K562 (cell line): ENCODE data around the gene TMEM143. TPM values are rescaled to one million over a fixed set of nuclear protein-coding genes. Genes with fewer than 3 reads are reported as not detected.
A peak's percentile ranks its signal among the peaks of the same experiment; 100 is the strongest.

Experiments
- ARID2 ChIP-seq: fragments of 450-650 bp; IDR thresholded peaks from 2 replicates; pipeline ENCODE4 v1.6.1; 2017; ENCODE audit warnings: antibody characterized with exemption, mild to moderate bottlenecking
- ELF4 ChIP-seq: fragments of 450-650 bp; formaldehyde crosslinking; IDR thresholded peaks from 2 replicates; pipeline ENCODE4 v1.4.0; 2022; ENCODE audit warnings: missing genetic modification characterization
- SLC30A9 ChIP-seq: fragments of 250-450 bp; sonication (Bioruptor Pico); IDR thresholded peaks from 2 replicates; pipeline ENCODE4 v1.8.0; 2022; ENCODE audit warnings: mild to moderate bottlenecking, moderate library complexity
- SMAD2 ChIP-seq: fragments of 150-350 bp; IDR thresholded peaks from 2 replicates; pipeline ENCODE4 v1.6.1; 2014; ENCODE audit warnings: low read depth, mild to moderate bottlenecking, low read length
- polyA plus RNA-seq, 8 experiments: library from polyadenylated mRNA; depleted of rRNA in 4 of 8; stranded (reverse) in 5 of 8; unstranded in 3 of 8; fragments of >200 nt; fragmentation: Nextera tagmentation in 2 of 8; fragmentation: Illumina TruSeq in 1 of 8; extraction: Ambion mirVana in 2 of 8; extraction: Trizol in 1 of 8; gene quantifications; 2 replicates each; pipeline versions ENCODE4 v1.2.1 to v1.2.3, GENCODE V29; 2011 to 2014; ENCODE audit warnings: inconsistent platforms in 1 of 8, missing spikeins in 1 of 8
- total RNA-seq, 7 experiments: library from RNA; depleted of rRNA in 6 of 7; stranded (reverse); fragments of >200 nt in 6 of 7; fragmentation: Illumina TruSeq in 2 of 7; extraction: Trizol in 2 of 7; gene quantifications; 2 replicates each; pipeline versions ENCODE4 v1.2.1 to v1.2.3, GENCODE V29; 2011 to 2021; ENCODE audit warnings: low replicate concordance in 1 of 7
- TF ChIP-seq, protein P1 (sequence below): fragments of 450-650 bp; IDR thresholded peaks from 2 replicates; pipeline ENCODE4 v1.6.1; 2018; ENCODE audit not compliant: partially characterized antibody
- TF ChIP-seq, protein P2 (sequence below): sonication (generic); formaldehyde crosslinking; IDR thresholded peaks from 2 replicates; pipeline ENCODE4 v1.8.1; 2023; ENCODE audit warnings: mild to moderate bottlenecking, missing genetic modification reagents
- TF ChIP-seq, protein P3 (sequence below): conservative IDR thresholded peaks from 2 replicates; pipeline ENCODE4 v1.6.1; 2011; ENCODE audit warnings: low read depth, mild to moderate bottlenecking, low read length; ENCODE audit not compliant: control insufficient read depth
- TF ChIP-seq, protein P4 (sequence below), 2 experiments: fragments of 450-650 bp in 1 of 2; sonication (generic) in 1 of 2; formaldehyde crosslinking in 1 of 2; IDR thresholded peaks; 2 replicates each; pipeline versions ENCODE4 v1.7.1 to v1.9.0; 2016 to 2022; ENCODE audit warnings: inconsistent platforms in 1 of 2, mild to moderate bottlenecking in 1 of 2, missing genetic modification reagents in 1 of 2

TMEM143 gene
- total and polyA plus RNA-seq, 9 of the 15 experiments (the other 6 are each of a cell fraction or from before 2014, with no cell fraction given) = 0.66 to 8.8 (median 4.3) TPM

DNA sequence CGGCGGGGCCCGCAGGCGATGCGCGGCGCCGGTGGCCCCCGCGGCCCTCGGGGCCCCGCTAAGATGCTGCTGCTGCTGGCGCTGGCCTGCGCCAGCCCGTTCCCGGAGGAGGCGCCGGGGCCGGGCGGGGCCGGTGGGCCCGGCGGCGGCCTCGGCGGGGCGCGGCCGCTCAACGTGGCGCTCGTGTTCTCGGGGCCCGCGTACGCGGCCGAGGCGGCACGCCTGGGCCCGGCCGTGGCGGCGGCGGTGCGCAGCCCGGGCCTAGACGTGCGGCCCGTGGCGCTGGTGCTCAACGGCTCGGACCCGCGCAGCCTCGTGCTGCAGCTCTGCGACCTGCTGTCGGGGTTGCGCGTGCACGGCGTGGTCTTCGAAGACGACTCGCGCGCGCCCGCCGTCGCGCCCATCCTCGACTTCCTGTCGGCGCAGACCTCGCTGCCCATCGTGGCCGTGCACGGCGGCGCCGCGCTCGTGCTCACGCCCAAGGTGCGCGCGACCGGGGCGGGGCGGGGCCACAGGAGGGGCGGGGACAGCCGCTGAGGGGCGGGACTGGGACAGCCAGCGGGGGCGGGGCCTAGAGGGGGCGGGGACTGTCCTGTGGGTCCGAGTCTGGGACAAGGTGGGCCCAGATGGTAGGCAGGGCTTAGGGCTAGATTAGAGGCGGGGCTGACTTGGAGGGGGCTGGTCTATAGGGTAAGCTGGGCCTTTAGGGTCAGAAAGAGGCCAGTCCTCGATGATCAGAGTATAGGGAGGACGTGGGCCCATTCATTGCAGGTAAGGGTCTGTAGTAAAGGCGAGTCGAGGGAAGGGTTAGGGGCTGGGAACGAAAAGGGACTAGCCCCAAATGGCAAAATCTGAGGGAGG, 34.9 kb upstream of the TMEM143 start (continued):
- TF ChIP-seq, protein P1, sequence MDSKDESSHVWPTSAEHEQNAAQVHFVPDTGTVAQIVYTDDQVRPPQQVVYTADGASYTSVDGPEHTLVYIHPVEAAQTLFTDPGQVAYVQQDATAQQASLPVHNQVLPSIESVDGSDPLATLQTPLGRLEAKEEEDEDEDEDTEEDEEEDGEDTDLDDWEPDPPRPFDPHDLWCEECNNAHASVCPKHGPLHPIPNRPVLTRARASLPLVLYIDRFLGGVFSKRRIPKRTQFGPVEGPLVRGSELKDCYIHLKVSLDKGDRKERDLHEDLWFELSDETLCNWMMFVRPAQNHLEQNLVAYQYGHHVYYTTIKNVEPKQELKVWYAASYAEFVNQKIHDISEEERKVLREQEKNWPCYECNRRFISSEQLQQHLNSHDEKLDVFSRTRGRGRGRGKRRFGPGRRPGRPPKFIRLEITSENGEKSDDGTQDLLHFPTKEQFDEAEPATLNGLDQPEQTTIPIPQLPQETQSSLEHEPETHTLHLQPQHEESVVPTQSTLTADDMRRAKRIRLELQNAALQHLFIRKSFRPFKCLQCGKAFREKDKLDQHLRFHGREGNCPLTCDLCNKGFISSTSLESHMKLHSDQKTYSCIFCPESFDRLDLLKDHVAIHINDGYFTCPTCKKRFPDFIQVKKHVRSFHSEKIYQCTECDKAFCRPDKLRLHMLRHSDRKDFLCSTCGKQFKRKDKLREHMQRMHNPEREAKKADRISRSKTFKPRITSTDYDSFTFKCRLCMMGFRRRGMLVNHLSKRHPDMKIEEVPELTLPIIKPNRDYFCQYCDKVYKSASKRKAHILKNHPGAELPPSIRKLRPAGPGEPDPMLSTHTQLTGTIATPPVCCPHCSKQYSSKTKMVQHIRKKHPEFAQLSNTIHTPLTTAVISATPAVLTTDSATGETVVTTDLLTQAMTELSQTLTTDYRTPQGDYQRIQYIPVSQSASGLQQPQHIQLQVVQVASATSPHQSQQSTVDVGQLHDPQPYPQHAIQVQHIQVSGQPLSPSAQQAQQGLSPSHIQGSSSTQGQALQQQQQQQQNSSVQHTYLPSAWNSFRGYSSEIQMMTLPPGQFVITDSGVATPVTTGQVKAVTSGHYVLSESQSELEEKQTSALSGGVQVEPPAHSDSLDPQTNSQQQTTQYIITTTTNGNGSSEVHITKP = no peak
- TF ChIP-seq SMAD2 (no peak), SLC30A9 (CRISPR knock-in tag) (no peak), ARID2 (no peak), ELF4 (CRISPR knock-in tag) (peak; percentile 73; the same call in 1 of the 2 replicates)
- TF ChIP-seq, protein P2, sequence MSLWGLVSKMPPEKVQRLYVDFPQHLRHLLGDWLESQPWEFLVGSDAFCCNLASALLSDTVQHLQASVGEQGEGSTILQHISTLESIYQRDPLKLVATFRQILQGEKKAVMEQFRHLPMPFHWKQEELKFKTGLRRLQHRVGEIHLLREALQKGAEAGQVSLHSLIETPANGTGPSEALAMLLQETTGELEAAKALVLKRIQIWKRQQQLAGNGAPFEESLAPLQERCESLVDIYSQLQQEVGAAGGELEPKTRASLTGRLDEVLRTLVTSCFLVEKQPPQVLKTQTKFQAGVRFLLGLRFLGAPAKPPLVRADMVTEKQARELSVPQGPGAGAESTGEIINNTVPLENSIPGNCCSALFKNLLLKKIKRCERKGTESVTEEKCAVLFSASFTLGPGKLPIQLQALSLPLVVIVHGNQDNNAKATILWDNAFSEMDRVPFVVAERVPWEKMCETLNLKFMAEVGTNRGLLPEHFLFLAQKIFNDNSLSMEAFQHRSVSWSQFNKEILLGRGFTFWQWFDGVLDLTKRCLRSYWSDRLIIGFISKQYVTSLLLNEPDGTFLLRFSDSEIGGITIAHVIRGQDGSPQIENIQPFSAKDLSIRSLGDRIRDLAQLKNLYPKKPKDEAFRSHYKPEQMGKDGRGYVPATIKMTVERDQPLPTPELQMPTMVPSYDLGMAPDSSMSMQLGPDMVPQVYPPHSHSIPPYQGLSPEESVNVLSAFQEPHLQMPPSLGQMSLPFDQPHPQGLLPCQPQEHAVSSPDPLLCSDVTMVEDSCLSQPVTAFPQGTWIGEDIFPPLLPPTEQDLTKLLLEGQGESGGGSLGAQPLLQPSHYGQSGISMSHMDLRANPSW (CRISPR knock-in tag) = no peak
- TF ChIP-seq, protein P3, sequence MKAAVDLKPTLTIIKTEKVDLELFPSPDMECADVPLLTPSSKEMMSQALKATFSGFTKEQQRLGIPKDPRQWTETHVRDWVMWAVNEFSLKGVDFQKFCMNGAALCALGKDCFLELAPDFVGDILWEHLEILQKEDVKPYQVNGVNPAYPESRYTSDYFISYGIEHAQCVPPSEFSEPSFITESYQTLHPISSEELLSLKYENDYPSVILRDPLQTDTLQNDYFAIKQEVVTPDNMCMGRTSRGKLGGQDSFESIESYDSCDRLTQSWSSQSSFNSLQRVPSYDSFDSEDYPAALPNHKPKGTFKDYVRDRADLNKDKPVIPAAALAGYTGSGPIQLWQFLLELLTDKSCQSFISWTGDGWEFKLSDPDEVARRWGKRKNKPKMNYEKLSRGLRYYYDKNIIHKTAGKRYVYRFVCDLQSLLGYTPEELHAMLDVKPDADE = no peak; the same call in 1 of the 2 replicates
- TF ChIP-seq, protein P4, sequence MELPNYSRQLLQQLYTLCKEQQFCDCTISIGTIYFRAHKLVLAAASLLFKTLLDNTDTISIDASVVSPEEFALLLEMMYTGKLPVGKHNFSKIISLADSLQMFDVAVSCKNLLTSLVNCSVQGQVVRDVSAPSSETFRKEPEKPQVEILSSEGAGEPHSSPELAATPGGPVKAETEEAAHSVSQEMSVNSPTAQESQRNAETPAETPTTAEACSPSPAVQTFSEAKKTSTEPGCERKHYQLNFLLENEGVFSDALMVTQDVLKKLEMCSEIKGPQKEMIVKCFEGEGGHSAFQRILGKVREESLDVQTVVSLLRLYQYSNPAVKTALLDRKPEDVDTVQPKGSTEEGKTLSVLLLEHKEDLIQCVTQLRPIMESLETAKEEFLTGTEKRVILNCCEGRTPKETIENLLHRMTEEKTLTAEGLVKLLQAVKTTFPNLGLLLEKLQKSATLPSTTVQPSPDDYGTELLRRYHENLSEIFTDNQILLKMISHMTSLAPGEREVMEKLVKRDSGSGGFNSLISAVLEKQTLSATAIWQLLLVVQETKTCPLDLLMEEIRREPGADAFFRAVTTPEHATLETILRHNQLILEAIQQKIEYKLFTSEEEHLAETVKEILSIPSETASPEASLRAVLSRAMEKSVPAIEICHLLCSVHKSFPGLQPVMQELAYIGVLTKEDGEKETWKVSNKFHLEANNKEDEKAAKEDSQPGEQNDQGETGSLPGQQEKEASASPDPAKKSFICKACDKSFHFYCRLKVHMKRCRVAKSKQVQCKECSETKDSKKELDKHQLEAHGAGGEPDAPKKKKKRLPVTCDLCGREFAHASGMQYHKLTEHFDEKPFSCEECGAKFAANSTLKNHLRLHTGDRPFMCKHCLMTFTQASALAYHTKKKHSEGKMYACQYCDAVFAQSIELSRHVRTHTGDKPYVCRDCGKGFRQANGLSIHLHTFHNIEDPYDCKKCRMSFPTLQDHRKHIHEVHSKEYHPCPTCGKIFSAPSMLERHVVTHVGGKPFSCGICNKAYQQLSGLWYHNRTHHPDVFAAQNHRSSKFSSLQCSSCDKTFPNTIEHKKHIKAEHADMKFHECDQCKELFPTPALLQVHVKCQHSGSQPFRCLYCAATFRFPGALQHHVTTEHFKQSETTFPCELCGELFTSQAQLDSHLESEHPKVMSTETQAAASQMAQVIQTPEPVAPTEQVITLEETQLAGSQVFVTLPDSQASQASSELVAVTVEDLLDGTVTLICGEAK (IDR thresholded peaks at IDR 0.05) = no peak
- TF ChIP-seq, protein P4 (CRISPR knock-in tag; IDR thresholded peaks at IDR 0.05) = no peak
